ENCODE data around the gene CBX3.
"Not testable (repeated sequence)": the region's sequence is repeated elsewhere in the genome, so short reads cannot be mapped to it uniquely, and the experiment has no call there.

The CBX3 gene

GRCh38 chr7:26201247-26202018 lies at the start of gene CBX3:
Gene CBX3, plus strand, starts transcription at chr7:26201745. Its CDS starts 1,254 bp downstream, at chr7:26202999.
- peak; percentile 96 for DNase-seq (ENCODE audit: low spot score)

DNA sequence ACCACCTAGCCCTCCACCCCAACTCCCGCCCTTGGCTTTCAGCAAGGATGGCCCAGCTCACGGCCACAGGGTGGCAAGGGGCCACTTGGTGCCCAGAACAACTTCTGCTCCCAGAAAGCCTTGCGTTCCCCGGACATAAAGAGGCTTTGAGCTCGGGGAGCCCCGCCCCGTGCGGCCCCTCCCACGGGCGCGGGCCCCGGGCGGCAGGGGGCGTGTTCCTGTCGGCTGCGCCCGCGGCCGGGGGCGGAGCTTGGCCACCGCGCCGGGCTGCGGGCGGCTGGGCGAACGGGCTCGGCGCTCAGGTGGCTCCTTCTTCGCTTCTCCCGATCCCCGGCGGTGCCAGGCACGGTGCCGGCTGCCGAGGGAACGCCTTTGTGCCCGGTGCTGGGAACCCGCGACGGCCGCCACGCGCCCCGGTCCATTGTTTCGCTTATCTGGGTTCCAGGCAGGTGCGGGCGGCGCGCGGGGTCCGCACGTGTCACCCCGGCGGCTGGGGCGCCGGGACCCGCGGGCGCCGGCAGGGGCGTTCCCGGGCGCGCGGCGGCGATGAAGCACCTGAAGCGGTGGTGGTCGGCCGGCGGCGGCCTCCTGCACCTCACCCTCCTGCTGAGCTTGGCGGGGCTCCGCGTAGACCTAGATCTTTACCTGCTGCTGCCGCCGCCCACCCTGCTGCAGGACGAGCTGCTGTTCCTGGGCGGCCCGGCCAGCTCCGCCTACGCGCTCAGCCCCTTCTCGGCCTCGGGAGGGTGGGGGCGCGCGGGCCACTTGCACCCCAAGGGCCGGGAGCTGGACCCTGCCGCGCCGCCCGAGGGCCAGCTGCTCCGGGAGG lies 49.4 kb upstream of the CBX3 start, which contains the start of gene NFE2L3:
TSS of gene NFE2L3 (plus strand) at position 246 of the 829 bp plus-strand sequence. CDS start at position 547, 301 bp downstream.
- peak; percentile 93 for DNase-seq (ENCODE audit: low spot score)

- not testable (repeated sequence) for DNase-seq (ENCODE audit: low spot score)
Measured at GRCh38 chr7:26152782-26153240, 48.7 kb upstream of the CBX3 start.

GRCh38 chr7:26153241-26153822 lies 48.2 kb upstream of the CBX3 start:
- DNase-seq (ENCODE audit: low spot score) = no peak

DNA sequence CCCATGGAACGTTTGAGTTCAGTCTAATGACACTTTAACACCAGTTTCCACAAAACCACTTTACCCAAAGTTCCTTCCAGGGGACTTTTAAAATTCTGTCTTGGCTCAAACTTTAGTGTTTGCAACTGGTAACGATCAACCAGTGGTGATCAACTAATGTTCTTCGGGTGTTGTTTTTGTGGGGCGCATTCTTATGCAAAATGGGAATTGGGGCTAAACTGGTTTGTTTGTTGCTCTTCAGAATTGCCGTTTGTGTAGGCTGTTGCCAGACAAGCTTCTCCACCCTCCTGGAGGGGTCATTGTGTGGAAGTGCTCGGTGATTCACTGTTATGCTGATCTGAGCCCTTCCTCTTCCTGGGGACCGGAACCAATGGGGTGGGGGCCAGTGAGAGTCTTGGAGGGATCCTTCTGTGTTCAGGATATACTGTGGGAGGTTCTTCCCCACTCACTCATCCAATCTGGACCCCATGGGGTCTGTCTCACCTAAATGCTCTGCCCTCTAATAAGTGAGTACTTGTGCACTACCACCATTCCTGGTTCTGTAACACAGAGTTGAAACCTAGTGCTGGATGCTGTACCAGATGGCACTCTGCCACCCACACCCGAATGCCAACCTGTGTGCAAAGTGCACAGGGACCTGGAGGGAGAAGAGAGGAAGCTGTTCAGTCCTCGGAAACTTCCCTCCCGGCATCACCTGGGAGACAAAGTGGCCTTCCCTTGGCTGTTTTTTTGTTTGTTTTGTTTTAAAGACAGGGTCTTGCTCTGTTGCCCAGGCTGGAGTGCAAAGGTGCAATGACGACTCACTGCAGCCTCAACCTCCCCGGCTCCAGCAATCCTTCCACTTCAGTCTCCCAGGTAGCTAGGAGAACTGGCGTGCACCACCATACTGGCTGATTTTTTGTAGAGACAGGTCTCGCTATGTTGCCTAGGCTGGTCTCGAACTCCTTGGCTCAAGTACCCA lies 47.4 kb upstream of the CBX3 start:
- no peak for DNase-seq (ENCODE audit: low spot score)

DNA sequence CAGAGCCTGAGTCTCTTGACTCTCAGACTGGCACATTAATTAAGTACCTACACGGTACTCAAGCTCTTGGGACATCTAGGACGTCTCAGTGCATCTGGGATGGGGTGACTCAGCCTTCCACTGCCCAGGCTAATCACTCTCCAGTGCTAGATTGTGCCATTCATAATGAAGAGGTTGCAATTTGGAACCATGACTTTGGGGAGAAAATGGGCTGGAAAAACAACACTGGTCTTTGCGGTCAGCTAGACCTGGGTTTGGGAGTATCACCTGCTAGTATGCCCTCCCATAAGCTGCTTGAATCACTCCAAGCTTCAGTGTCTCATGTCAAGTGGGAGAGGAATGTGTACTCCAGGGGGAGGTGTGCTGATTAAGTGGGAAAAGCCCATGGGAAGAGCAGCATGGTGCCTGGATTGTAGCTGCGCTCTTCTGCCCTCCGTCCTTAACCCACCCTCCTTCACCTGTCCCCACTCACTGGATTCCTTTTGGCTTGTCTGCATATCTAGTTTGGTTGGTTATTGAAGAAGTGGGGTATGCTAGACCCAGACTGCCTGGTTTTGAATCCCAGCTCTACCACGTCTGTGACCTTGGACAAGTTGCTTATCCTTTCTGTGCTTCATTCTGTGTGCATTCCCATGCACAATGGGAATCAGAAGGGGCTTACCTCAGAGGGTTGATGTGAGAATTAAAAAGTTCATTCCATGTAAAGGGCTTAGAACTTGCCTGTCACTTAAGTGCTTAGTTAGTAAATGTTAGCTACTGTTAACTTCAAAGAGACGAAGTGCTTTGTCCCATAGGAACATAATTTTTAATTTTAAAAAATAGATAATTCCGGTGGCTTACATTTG lies 45.8 kb upstream of the CBX3 start:
- peak; percentile 47 for DNase-seq (ENCODE audit: low spot score)

GRCh38 chr7:26156451-26157420 lies 44.8 kb upstream of the CBX3 start:
- DNase-seq (ENCODE audit: low spot score) = peak; percentile 85

GRCh38 chr7:26157520-26158105 lies 43.9 kb upstream of the CBX3 start:
- no peak for DNase-seq (ENCODE audit: low spot score)

- DNase-seq (ENCODE audit: low spot score) = no peak
Measured at GRCh38 chr7:26159243-26159642, 42.3 kb upstream of the CBX3 start.

- no peak for DNase-seq (ENCODE audit: low spot score)
Measured at GRCh38 chr7:26160896-26161295, 40.6 kb upstream of the CBX3 start.

GRCh38 chr7:26162431-26162830 lies 39.1 kb upstream of the CBX3 start:
- no peak for DNase-seq (ENCODE audit: low spot score)

DNA sequence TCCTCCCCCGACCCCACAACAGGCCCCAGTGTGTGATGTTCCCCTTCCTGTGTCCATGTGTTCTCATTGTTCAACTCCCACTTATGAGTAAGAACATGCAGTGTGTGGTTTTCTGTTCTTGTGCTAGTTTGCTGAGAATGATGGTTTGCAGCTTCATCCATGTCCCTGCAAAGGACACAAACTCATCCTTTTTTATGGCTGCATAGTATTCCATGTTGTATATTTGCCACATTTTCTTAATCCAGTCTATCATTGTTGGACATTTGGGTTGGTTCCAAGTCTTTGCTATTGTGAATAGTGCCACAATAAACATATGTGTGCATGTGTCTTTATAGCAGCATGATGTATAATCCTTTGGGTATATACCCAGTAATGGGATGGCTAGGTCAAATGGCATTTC lies 37.7 kb upstream of the CBX3 start:
- not testable (repeated sequence) for DNase-seq (ENCODE audit: low spot score)

DNA sequence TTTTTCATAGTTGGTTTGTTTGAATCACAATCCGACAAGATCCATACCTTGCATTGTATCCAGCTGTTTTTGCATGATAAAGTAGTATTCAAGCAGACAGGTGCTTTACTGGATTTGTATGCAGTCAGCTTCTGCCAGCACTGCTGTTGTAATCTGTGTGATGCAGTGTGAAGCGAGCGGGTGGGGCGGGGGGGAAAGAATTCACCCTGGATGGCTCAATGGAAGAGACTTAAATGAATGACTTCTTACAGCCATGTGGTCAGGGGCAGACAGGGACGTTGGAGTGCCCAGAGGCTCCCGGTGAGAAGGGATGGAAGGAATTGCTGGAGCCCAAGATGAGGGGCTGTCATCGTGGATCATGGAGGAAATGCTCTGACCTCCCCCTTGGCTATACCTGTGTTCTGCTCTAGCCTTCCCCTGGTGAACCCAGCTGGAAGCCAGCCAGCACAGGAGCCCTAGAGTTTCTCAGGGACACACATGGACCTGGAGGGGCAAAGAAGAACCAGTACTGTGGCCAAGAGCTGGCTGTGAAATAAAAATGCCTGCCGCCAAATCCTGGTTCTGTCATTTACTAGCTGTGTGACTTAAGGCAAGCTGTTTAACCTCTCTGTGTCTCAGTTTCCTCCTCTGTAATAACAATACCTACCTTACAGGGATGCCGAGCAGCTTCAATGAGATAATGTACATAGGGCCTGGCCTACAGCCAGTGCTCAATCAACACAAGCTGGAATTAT lies 35.4 kb upstream of the CBX3 start:
- no peak for DNase-seq (ENCODE audit: low spot score)

GRCh38 chr7:26166684-26167266 lies 34.8 kb upstream of the CBX3 start:
- DNase-seq (ENCODE audit: low spot score) = no peak

DNA sequence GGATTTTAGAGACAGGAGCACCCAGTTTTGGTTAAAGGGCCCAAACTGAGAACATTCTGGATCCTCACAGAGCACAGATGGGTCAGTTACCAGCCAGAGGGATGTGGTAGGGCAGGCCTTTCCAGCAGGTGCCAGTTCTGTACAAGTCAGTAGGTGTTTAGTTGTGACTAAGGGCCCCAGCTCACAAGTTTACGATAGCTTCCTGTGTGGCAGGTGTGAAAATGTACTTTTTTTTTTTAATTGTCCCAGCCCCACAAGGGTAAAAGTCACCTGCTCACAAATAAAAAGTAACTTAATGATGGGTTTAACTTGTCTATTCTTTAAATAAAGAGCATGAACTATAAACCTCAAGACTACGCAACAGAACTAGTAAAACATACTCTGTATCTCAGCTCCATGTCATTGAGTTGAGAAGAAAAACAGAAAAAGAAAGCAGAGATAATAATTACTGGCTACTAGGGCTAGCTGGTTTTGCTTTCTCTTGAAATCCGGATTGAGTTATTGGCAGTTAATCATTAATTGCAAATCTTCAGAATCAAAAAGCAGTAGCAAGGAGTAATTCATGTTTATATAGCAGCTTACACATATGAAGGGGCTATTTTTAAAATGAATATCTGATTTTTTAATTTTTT lies 34.1 kb upstream of the CBX3 start:
- no peak for DNase-seq (ENCODE audit: low spot score)

DNA sequence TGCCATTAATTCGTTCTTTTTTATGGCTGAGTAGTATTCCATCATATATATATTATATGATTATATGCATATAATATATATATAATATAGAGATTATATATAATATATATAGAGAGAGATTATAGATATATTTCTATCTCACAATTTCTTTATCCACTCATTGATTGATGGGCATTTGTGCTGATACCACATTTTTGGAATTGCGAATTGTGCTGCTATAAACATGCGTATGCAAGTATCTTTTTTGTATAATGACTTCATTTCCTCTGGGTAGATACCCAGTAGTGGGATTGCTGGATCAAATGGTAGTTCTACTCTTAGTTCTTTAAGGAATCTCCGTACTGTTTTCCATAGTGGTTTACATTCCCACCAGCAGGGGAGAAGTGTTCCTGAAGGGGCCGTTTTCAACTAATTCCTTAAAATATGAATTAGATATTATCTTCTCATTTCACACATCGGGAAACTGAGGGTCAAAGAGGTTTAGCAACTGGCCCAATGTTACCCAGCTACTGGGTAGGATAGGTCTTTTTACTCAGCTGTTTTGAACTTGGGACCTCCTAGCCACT lies 33.0 kb upstream of the CBX3 start:
- DNase-seq (ENCODE audit: low spot score) = no peak

DNA sequence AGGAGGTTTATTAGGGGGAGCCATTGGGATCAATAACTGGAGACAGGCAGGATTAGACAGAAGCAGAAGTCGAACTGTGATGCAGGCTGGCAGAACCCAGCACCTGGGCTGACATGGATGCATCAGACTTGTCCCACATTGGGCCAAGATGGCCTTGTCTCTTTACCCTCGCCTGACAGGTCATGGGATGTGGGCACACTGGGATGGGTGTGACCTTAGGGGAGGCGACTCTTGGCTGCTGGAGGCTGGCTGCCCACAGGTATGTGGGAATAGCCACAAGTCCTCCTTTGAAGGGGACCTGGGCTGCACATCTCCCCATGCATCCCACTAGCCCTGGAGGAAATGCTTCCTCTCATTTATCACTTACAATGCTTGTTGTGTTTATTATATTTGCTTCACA lies 32.3 kb upstream of the CBX3 start:
- no peak for DNase-seq (ENCODE audit: low spot score)

Data from GM03348 (cell line).